ENCODE data around the gene FOXO1.

FOXO1 gene

DNA sequence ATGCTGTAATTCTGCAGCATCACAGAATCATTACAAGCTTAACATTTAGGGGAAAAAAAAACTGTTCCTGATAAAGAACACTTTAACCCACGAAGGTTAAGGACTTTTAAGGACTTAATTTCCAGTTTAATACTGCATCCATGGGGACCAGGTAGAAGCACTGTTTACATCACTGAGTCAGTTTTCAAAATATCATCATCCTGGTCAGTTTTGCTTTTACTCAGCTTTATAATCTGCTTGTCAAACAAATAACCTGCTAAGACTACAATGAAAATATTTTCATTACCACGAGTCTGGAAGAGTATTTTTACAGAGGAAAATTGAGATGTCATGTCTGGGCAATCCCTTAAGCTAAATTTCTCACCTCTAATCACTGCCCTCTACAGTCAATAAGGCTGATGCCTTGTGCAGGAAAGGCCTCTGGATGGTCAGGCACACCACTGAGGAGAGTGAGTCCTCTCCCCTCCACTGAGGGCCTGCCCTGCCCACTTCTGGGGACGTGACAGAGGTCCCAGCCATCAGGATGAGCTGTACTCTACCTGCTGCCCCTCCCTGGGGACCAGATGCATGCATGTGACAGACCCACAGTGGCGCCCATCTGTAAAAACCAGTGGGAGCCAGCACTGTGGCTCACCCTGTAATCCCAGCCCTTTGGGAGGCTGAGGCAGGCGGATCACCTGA, 31.0 kb downstream of the FOXO1 start:
- DNase-seq, result no peak

DNA sequence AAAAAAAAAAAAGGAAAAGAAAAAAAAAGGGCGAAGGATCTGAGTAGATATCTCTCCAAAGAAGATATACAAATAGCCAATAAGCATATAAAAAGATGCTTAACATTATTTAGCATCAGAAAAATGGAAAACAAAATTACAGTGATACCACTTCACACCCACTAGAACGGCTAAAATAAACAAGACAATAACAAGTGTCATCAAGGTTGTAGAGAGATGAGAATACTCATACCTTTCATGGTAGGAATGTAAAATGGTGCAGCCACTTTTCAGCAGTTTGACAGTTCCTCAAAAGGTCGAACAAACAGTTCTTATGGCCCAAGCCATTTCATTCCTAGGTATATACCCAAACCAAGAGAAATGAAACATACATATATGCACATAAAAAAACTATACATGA, 33.5 kb downstream of the FOXO1 start:
- no peak for DNase-seq

GRCh38 chr13:40631605-40632004, 34.8 kb downstream of the FOXO1 start:
- DNase-seq, result no peak

DNA sequence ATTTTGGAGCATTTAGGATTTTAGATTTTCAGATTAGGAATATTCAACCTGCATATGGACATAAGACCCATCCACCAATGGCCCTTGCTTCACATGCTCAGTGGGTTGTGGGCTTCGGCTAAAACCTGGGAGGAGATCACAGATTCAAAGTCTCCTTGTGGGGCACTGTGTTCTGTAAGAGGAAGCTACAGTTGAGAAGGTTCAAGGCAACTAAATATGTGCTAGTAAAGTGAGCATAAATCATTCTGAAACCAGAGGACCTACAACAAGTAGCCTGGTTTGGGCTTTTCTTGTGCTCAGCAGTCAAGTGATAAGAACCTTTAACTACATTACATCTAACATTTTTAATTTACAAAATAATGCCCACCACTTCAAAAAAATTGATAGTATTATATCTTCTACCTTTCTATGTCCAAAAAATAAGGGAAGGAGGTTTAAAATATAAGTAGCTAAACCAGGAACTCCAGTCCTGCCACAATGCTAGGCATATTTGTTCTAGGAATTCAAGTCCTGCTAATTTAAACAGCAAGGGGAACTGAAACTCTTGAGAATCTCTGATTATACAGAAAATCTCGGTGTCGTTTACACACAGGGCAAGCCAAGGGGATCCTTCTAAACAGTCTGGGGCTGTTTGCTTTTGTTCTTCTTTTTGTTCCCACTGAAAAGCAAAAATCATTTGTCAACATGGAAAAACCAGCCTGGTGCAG, 36.6 kb downstream of the FOXO1 start:
- DNase-seq, result no peak

DNA sequence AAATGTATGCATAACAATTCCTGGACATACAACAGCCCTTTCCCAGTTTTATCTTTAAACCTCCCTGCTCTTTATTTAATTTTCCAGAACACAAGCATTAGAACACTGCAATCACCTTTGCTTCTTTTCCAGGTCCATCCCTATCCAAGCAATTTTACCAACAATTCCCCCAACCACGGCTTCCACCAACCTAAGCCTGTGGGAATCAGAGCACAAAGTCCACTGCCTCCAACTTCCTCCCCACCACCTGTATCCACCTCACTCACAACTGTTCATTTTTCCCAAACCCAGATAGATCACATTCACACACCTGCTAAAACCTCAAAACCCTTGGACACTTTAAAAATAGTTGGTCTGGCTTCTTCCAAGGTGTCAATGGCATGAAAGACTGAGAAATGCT, 39.5 kb downstream of the FOXO1 start:
- DNase-seq, result no peak

DNA sequence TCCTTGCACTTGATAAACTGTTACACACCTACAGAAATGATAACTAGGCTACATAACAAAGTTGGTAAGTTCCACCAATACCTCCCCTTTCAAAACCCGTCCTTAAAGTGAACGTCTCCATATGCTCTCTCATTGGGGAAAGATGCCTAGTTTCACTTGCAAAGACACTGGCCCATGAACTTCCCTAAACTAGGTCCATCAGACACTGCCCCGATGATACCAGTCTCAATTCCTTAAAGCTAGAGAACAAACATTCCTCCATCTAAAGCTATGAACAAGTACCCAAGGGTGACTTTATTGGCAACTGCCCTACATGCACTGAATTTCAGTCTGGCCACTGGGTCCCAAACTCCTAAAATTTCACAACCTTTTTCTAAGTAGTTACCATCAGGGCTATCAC, 39.9 kb downstream of the FOXO1 start:
- no peak for DNase-seq

GRCh38 chr13:40624986-40625385, 41.5 kb downstream of the FOXO1 start:
- no peak for DNase-seq

DNA sequence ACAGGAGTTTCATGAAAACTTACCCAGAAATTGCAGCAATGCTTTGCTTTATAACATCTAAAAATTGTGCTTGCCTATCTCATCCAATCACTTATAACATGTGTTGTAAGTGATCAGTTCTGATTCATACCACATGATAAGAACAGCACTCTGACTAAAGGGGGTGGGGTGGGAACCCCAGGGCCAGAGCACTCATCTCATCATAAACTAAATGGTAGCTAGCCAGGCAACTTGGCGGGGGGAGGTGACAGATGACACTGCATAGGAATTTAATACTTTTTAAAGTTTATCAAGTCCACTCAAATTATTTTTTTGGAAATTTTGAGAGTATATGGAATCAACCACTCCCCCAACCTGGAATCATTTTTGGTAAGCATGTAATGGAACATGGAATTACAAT, 42.1 kb downstream of the FOXO1 start:
- peak; percentile 29 for DNase-seq

- DNase-seq, result no peak
These were observed 43.7 kb downstream of the FOXO1 start for GRCh38 chr13:40622761-40623160.

DNA sequence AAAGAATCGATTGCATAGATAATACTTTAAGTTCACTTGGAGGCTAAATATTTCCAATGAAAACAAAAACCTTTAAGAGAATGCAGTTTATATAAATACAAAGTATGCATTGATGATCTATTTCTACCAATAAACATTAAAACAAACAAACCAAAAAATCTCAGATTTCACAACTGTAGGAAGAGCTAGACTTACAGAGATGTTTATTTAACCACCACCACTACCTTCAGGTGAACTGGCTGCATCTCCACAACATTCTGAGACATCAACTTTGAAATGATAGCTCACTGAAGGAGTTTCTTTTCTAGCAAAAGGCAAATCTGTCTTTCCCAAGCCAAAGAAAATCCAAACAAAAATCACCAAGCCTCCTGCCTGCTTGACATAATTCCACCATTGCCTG, 44.2 kb downstream of the FOXO1 start:
- DNase-seq, result no peak

DNA sequence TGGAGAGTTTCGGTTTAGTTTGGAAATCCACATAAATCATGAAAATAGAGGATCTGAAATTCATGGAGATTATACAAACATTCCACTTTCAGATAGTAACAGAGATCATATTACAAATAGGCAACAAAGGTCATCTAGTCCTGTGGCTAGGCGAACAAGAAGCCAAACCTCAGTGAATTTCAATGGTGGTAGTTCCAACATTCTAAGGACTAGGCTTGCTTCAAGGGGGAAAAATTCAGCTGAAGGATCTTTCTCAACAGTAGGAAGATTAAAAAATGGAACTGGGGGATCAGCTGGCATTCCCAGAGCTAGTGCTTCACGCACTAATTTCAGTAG, 47.0 kb downstream of the FOXO1 start:
- no peak for DNase-seq

- DNase-seq, result no peak
These were observed 47.6 kb downstream of the FOXO1 start for GRCh38 chr13:40618581-40619478.

DNA sequence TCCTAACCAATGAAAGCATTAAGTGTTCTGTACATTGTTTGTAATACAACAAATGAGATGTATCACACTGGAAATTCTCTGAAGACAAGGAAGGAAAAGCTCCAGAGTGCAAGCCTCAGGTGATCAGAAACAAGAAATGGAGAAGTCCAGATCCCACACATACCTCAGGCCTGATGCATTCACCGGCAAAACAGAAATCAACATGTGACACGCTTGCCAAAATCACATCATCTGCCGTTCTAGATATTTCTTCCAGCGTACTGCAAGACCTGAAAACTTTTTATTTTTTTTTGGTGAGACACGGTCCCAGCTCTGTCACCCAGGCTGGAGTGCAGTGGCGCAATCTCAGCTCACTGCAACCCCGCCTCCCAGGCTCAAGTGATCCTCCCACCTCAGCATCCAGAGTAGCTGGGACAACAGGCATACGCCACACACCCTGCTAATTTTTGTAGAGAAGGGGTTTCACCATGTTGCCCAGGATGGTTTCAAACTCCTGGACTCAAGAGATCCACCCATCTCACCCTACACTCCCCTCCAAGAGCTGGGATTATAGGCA, 48.6 kb downstream of the FOXO1 start:
- DNase-seq, result no peak

- DNase-seq, result no peak
These were observed 50.8 kb downstream of the FOXO1 start for GRCh38 chr13:40615619-40616018.

DNA sequence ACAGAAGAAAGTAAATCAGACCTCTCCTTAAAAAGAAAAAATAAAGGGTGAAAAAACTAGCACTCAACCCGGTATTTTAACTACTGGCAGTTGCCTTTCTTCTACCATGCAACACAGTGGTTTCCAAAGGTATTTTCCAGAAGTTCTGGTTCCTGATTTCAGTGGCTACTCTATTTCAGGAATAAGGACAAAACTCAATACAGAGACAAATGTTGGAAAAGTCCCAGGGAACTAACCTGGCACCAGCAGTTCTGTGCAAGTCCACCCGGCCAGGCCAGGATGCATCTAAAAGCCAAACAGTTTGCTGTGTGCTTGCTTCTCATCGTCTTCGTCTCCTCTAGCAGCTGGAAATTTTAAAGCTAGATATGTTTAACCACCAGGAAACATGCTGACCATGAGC, 52.5 kb downstream of the FOXO1 start:
- DNase-seq, result no peak

DNA sequence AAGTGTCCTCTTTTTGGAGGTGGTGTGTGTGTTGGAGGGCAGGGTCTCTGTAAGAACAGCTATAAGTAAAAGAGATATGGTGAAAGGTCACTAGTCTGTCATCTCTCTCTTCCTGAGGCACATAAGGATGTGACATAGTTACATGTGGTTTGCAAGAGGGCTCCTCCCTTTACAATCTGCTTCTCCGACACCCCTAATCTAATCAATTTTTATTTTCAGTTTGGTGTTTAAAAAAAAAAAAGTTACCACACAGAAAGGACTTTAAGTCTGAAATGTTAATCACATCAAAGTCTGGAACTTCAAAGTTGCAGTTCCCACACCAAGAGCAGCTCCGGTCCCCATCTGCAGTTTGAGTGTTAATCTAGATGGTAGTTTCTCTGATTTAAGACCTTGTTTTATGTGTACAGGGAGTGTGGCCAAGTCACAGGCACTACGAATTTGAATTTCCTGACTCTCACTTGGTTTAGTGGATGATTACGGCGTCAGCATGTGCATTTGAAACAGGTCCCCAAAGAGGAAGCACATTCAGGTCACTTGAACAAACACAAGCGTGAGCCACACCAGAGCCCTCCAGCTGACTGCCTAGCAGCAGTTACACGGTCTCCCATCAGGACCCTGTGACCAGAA, 53.1 kb downstream of the FOXO1 start:
- DNase-seq, result no peak

DNA sequence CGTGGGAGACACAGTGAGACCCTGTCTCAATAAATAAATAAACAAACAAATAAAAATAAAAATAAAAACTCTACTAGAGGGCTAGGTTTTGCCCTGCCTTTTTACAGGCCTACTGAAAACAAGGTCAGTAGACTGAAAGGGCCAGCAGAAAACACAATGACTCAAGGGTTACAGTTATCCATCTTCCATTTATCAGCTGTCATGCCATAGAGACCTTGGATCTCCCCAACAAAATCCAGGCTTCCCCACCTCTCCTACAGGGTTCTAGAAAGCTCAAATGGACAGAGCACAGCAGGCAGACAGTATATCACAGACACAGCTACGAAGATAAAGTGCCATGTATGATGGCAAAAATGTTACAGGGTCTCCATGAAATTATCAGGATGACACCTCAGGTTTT, 54.4 kb downstream of the FOXO1 start:
- DNase-seq, result no peak

DNA sequence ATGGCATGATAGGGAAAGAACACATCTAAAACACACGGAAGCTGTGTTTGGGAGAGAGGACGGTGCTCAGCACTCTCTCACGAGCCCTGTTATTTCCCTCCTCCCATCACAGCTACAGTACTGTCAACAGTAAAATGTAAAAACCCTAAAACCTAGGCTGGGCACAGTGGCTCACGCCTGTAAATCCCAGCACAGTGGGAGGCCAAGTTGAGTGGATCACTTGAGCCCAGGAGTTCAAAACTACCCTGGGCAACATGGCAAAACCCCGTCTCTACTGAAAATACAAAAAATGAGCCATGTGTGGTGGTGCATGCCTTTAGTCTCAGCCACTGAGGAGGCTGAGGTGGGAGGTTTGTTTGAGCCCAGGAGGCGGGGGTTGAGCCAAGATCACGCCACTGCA, 54.8 kb downstream of the FOXO1 start:
- no peak for DNase-seq

GRCh38 chr13:40611004-40611403, 55.4 kb downstream of the FOXO1 start:
- no peak for DNase-seq

GRCh38 chr13:40609972-40610726, 56.3 kb downstream of the FOXO1 start:
- no peak for DNase-seq

DNA sequence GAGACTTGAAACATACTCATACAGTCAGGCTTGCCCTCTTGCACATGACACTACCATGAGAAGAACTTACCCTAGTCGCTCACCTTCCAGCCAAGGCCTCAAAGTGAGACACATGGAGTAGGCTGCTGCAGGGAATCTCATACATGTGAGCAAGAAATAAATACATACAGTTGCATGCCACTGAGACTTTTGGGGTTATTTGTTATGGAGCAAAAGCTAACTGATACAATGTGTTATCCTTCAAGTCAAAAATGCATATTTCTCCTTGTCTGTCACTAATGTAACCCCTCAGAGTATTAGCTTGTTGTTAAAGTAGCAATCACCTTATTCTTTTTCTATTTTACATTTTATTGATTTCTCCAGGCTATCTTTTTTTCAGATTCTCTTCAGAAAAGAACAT, 58.1 kb downstream of the FOXO1 start:
- no peak for DNase-seq

- DNase-seq, result no peak
These were observed 60.9 kb downstream of the FOXO1 start for GRCh38 chr13:40605573-40605972.
